ENCODE measurements around the gene HTR3D. TPM values are rescaled to one million over a fixed set of nuclear protein-coding genes. Genes with fewer than 3 reads are reported as not detected.
"Not testable (repeated sequence)": the region's sequence is repeated elsewhere in the genome, so short reads cannot be mapped to it uniquely, and the experiment has no call there.

HTR3D gene
- total RNA-seq, 1 donor from 2014 or later: not detected

GRCh38 chr3:184022323-184022722 lies 9.2 kb upstream of the HTR3D start:
- Mint-ChIP-seq H3K36me3 (ENCODE audit: low read depth) (no peaks in the 10 kb centered on the region), H3K27ac (no peak overlapping the region), H3K4me1 (ENCODE audit: low read depth) (peaks cover 9% of the 10 kb centered on the region), H3K9me3 (no peaks in the 10 kb centered on the region), H3K27me3 (ENCODE audit: low read depth) (peaks cover 13% of the 10 kb centered on the region), H3K4me3 (ENCODE audit: low read depth) (no peak overlapping the region)
- intact Hi-C loops (cut with micrococcal nuclease): no loop called here
- no peak for DNase-seq (ENCODE audit: low spot score)

DNA sequence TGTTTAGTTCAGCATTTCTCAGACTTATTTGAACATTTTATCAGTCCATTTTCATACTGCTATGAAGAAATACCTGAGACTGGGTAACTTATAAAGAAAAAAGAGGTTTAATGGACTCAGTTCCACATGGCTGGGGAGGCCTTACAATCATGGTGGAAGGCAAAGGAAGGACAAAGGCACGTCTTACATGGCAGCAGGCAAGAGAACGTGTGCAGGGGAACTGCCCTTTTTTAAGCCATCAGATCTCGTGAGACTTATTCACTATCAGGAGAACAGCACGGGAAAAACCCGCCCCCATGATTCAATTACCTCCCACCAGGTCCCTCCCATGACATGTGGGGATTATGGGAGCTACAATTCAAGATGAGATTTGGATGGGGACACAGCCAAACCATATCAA lies 6.3 kb upstream of the HTR3D start:
- H3K4me1 Mint-ChIP-seq (ENCODE audit: low read depth); H3K9me3 Mint-ChIP-seq; H3K27ac Mint-ChIP-seq; intact Hi-C loops (cut with micrococcal nuclease); H3K4me3 Mint-ChIP-seq (ENCODE audit: low read depth); H3K36me3 Mint-ChIP-seq (ENCODE audit: low read depth); H3K27me3 Mint-ChIP-seq (ENCODE audit: low read depth); DNase-seq (ENCODE audit: low spot score): not testable (repeated sequence)

DNA sequence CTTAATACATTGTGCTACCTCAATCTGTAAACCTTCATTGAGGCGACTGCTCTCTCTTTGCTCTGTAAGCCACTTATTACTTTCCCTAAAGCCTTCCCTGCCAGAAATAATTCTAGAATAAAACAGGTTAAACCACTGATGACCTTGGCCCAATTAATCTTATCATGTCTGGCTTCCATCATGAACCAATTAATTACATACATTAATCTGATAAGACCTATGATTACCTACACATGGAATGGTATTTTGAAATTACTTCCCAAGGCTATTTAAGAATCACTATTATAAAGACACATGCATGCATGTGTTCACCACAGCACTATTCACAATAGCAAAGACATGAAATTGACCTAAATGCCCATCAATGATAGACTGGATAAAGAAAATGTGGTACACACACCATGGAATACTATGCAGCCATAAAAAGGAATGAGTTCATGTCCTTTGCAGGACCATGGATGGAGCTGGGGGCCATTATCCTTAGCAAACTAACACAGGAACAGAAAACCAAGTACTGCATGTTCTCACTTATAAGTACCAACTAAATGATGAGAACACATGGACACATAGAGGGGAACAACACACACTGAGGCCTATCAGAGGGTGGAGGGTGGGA lies 3.2 kb upstream of the HTR3D start:
- DNase-seq (ENCODE audit: low spot score); H3K4me3 Mint-ChIP-seq (ENCODE audit: low read depth); H3K9me3 Mint-ChIP-seq; H3K4me1 Mint-ChIP-seq (ENCODE audit: low read depth); H3K27me3 Mint-ChIP-seq (ENCODE audit: low read depth); intact Hi-C loops (cut with micrococcal nuclease); H3K27ac Mint-ChIP-seq; H3K36me3 Mint-ChIP-seq (ENCODE audit: low read depth): not testable (repeated sequence)

DNA sequence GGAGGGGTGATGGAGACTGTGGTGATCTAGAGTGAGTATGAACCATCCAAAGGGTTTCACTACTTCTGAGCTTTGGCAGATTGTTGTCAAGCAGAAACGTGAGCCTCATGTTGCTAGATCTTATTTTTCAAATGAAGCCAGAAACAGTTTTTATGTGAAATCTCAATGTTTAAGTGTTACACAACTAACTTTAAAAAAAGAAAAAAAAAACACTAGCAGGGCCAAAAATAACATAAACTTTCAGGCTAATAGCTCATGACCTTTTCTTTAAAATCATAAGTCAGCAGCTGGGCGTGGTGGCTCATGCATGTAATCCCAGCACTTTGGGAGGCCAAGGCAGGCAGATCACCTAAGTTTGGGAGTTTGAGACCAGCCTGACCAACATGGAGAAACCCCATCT lies 2.1 kb upstream of the HTR3D start:
- H3K4me3 Mint-ChIP-seq (ENCODE audit: low read depth): no peak overlapping the region
- no peak overlapping the region for H3K27ac Mint-ChIP-seq
- no peaks in the 10 kb centered on the region for H3K36me3 Mint-ChIP-seq (ENCODE audit: low read depth)
- peaks cover 5% of the 10 kb centered on the region for H3K27me3 Mint-ChIP-seq (ENCODE audit: low read depth)
- DNase-seq (ENCODE audit: low spot score): no peak
- H3K9me3 Mint-ChIP-seq: no peaks in the 10 kb centered on the region
- intact Hi-C loops (cut with micrococcal nuclease): no loop called here
- H3K4me1 Mint-ChIP-seq (ENCODE audit: low read depth): no peaks in the 10 kb centered on the region

DNA sequence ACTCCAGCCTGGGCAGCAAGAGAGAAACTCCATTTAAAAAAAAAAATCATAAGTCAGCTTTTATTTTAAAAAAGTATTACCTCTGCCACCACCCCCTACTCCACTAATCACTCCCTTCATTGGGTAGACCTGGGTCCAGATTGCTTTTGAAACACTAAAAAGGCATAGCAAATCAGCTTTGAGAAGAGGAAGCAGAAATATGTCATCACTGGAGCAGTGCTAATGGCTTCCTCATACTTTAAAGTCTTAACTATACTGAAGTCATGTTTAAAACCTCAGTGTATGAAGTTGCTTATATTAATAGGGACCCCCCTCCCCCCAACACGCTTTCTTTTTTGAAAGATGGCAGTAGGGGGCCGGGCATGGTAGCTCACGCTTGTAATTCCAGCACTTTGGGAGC lies 1.0 kb upstream of the HTR3D start:
- H3K4me1 Mint-ChIP-seq (ENCODE audit: low read depth): no peaks in the 10 kb centered on the region
- H3K36me3 Mint-ChIP-seq (ENCODE audit: low read depth): no peaks in the 10 kb centered on the region
- no peak for DNase-seq (ENCODE audit: low spot score)
- H3K27me3 Mint-ChIP-seq (ENCODE audit: low read depth): peaks cover 2% of the 10 kb centered on the region
- H3K9me3 Mint-ChIP-seq: no peaks in the 10 kb centered on the region
- no peak overlapping the region for H3K4me3 Mint-ChIP-seq (ENCODE audit: low read depth)
- H3K27ac Mint-ChIP-seq: no peak overlapping the region
- intact Hi-C loops (cut with micrococcal nuclease): no loop called here

DNA sequence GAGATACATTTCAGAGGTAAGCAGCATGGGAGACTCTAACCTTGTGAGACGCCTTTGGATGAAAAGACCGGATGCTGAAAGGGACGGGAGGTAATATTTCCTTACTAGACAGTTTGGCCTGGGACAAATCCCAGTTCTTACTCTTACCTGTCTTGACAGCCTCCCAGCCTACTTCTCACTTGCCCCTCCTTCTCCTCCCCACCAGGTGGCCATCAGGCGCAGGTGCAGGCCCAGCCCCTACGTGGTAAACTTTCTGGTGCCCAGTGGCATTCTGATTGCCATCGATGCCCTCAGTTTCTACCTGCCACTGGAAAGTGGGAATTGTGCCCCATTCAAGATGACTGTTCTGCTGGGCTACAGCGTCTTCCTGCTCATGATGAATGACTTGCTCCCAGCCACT lies 6.3 kb downstream of the HTR3D start:
- Mint-ChIP-seq H3K9me3 (no peaks in the 10 kb centered on the region), H3K27me3 (ENCODE audit: low read depth) (no peaks in the 10 kb centered on the region), H3K4me1 (ENCODE audit: low read depth) (no peaks in the 10 kb centered on the region), H3K4me3 (ENCODE audit: low read depth) (no peak overlapping the region), H3K27ac (no peak overlapping the region), H3K36me3 (ENCODE audit: low read depth) (no peaks in the 10 kb centered on the region)
- intact Hi-C loops (cut with micrococcal nuclease): no loop called here
- no peak for DNase-seq (ENCODE audit: low spot score)

- H3K9me3 Mint-ChIP-seq; H3K36me3 Mint-ChIP-seq (ENCODE audit: low read depth); H3K27ac Mint-ChIP-seq; intact Hi-C loops (cut with micrococcal nuclease); DNase-seq (ENCODE audit: low spot score); H3K4me1 Mint-ChIP-seq (ENCODE audit: low read depth); H3K4me3 Mint-ChIP-seq (ENCODE audit: low read depth); H3K27me3 Mint-ChIP-seq (ENCODE audit: low read depth): not testable (repeated sequence)
Observed at GRCh38 chr3:184038307-184038706, 6.8 kb downstream of the HTR3D start.

DNA sequence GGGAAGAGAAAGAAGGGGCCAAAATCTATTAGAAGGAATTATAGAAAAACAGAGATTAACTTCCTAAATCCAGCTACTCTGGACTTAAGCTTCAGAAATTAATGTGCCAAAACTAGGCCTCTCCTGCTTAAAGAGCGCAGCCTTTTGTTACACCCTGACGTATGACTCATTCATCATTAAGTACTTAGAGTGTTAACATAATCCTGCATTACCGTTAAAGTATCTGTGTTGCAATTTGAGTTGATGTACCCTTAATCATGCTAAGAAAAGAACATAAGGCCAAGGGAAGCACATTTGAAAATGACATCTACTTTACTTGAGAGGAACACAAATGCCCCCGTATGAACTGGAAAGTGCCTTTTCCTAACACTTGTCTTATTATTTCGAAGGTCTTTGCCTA lies 7.9 kb downstream of the HTR3D start:
- Mint-ChIP-seq H3K27me3 (ENCODE audit: low read depth) (no peaks in the 10 kb centered on the region), H3K27ac (no peak overlapping the region), H3K36me3 (ENCODE audit: low read depth) (no peaks in the 10 kb centered on the region), H3K9me3 (no peaks in the 10 kb centered on the region), H3K4me1 (ENCODE audit: low read depth) (no peaks in the 10 kb centered on the region), H3K4me3 (ENCODE audit: low read depth) (no peak overlapping the region)
- intact Hi-C loops (cut with micrococcal nuclease): no loop called here
- DNase-seq (ENCODE audit: low spot score): no peak

DNA sequence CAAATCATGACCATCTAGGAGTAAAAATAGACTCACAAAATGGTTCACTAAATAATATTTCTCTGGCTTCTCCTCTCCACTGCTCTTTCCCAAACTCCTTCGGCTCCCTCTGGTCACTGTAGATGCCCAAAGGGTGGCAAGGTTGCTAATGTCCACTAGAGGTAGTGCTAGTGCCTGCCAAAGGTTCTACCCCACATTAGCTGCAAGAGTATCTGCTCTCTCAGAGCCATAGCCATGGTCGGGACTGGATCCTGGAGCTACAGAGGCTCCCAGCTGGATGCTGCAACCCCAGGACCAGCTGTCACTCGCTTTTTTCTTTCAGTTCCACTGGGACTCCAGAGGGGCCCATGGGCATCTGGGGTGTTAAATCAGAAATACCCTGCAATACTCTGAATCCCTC lies 8.5 kb downstream of the HTR3D start:
- H3K9me3 Mint-ChIP-seq: no peaks in the 10 kb centered on the region
- H3K27me3 Mint-ChIP-seq (ENCODE audit: low read depth): no peaks in the 10 kb centered on the region
- H3K27ac Mint-ChIP-seq: no peak overlapping the region
- DNase-seq (ENCODE audit: low spot score): no peak
- intact Hi-C loops (cut with micrococcal nuclease): no loop called here
- H3K4me1 Mint-ChIP-seq (ENCODE audit: low read depth): no peaks in the 10 kb centered on the region
- H3K36me3 Mint-ChIP-seq (ENCODE audit: low read depth): no peaks in the 10 kb centered on the region
- H3K4me3 Mint-ChIP-seq (ENCODE audit: low read depth): no peak overlapping the region

GRCh38 chr3:184042617-184043016 lies 11.1 kb downstream of the HTR3D start:
- H3K9me3 Mint-ChIP-seq: no peaks in the 10 kb centered on the region
- no peaks in the 10 kb centered on the region for H3K4me1 Mint-ChIP-seq (ENCODE audit: low read depth)
- no peak for DNase-seq (ENCODE audit: low spot score)
- H3K27ac Mint-ChIP-seq: no peak overlapping the region
- H3K36me3 Mint-ChIP-seq (ENCODE audit: low read depth): no peaks in the 10 kb centered on the region
- no peak overlapping the region for H3K4me3 Mint-ChIP-seq (ENCODE audit: low read depth)
- no peaks in the 10 kb centered on the region for H3K27me3 Mint-ChIP-seq (ENCODE audit: low read depth)
- intact Hi-C loops (cut with micrococcal nuclease): no loop called here

DNA sequence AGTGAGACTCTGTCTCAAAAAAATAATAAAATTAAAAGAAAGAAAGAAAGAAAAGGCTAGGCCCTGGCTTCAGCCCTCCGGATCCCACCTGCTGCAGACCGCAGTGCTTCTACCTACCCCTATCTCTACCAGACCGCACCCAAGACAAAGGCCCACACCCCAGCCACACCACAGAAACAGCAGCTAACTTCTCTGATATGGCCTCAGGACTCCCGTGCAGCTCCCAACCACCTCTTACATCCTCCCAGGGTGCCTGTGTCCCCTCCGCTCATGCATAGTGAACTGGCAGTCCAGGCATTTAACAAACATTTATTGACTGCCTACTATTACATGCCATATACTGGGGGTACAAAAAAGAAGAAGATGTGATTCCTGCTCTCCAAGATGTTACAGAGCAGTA lies 14.5 kb downstream of the HTR3D start:
- Mint-ChIP-seq H3K4me3 (ENCODE audit: low read depth) (no peak overlapping the region), H3K9me3 (no peaks in the 10 kb centered on the region), H3K27me3 (ENCODE audit: low read depth) (peaks cover 4% of the 10 kb centered on the region), H3K4me1 (ENCODE audit: low read depth) (no peaks in the 10 kb centered on the region), H3K27ac (no peak overlapping the region), H3K36me3 (ENCODE audit: low read depth) (no peaks in the 10 kb centered on the region)
- DNase-seq (ENCODE audit: low spot score): no peak
- intact Hi-C loops (cut with micrococcal nuclease): no loop called here

- H3K4me1 Mint-ChIP-seq (ENCODE audit: low read depth): no peaks in the 10 kb centered on the region
- H3K36me3 Mint-ChIP-seq (ENCODE audit: low read depth): no peaks in the 10 kb centered on the region
- H3K27ac Mint-ChIP-seq: no peak overlapping the region
- intact Hi-C loops (cut with micrococcal nuclease): no loop called here
- H3K9me3 Mint-ChIP-seq: no peaks in the 10 kb centered on the region
- peaks cover 8% of the 10 kb centered on the region for H3K27me3 Mint-ChIP-seq (ENCODE audit: low read depth)
- DNase-seq (ENCODE audit: low spot score): no peak
- H3K4me3 Mint-ChIP-seq (ENCODE audit: low read depth): no peak overlapping the region
Observed at GRCh38 chr3:184050217-184050847, 18.8 kb downstream of the HTR3D start.

DNA sequence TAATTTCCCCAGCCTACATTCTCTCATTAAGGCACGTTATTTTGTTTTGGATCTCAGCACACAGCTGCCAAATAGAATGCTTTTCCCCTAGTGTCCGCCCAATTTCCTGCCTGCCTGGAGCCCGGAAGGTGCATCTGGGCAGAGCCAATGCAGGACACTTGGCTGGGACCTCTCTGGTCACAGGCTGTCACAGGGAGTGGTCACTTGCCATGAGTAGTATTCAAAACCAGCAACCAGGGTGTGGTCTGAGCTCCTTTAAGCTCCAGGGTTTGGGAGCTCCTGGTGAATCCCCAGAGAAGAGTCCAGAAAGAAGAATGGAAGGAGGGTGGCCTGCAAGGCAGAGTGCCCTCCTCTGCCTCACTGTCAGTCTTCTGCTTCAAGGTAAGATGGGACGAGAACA lies 21.2 kb downstream of the HTR3D start, which contains the start of gene HTR3C:
TSS of gene HTR3C (plus strand) at position 281 of the 400 bp plus-strand sequence. CDS start at position 315, 34 bp downstream.
- Mint-ChIP-seq H3K27ac (no peak within 1 kb of the TSS), H3K27me3 (ENCODE audit: low read depth) (peaks cover 8% of the 10 kb centered on the region), H3K36me3 (ENCODE audit: low read depth) (no peaks in the 10 kb centered on the region), H3K4me3 (ENCODE audit: low read depth) (no peak within 1 kb of the TSS), H3K9me3 (no peaks in the 10 kb centered on the region), H3K4me1 (ENCODE audit: low read depth) (no peaks in the 10 kb centered on the region)
- no peak for DNase-seq (ENCODE audit: low spot score)
- intact Hi-C loops (cut with micrococcal nuclease): no loop called here

DNA sequence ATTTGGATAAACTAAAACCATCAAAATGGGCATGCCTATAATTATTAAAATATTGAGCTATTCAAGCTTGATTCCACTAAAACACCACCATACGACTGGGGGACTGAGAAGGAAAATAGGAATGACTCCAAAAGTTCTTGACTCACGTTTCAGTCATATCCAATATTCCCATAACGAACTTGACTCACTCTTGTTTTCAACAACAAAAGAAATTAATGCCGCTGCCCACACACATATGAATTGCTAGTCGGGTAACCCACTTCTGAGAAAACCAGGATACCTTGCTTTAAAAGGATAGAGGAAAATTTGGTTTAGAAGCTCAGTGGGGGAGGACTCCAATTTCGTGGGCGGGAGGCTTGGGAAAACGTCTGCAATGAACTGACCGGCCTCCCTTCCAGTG lies 26.5 kb downstream of the HTR3D start:
- Mint-ChIP-seq H3K27ac (no peak overlapping the region), H3K27me3 (ENCODE audit: low read depth) (peaks cover 2% of the 10 kb centered on the region), H3K36me3 (ENCODE audit: low read depth) (no peaks in the 10 kb centered on the region), H3K4me3 (ENCODE audit: low read depth) (no peak overlapping the region), H3K9me3 (no peaks in the 10 kb centered on the region), H3K4me1 (ENCODE audit: low read depth) (no peaks in the 10 kb centered on the region)
- DNase-seq (ENCODE audit: low spot score): no peak
- intact Hi-C loops (cut with micrococcal nuclease): no loop called here

Data from activated T-helper 2 cell treated with anti-CD3 and anti-CD28 coated beads, Interferon-gamma antibody, Interleukin-2, Interleukin-4, amounts not matched to agents 10 μg/mL and 5 μg/mL and 100 μg/mL, durations not matched to agents 14 hours and 24 hours and 36 hours (primary cell).